Prostate gland (tissue), 2 donors: ENCODE data around the gene TET3.

Experiments used
- CTCF ChIP-seq, 4 experiments: fragments of 200-600 bp in 2 of 4; fragments of 450-650 bp in 2 of 4; sonication (generic) in 2 of 4; IDR thresholded peaks; 1 replicate in 3 of 4; 2 replicates in 1 of 4; pipeline ENCODE4 v1.5.1; 2016 to 2019; ENCODE audit warnings: antibody characterized with exemption in 4 of 4, mild to moderate bottlenecking in 2 of 4, moderate library complexity in 2 of 4
- POLR2A ChIP-seq: fragments of 450-650 bp; IDR thresholded peaks from one replicate; pipeline ENCODE4 v1.6.1; 2016; ENCODE audit warnings: antibody characterized with exemption, mild to moderate bottlenecking
- POLR2AphosphoS5 ChIP-seq: sonication (generic); formaldehyde crosslinking; IDR thresholded peaks from one replicate; pipeline ENCODE4 v1.6.1; 2017; ENCODE audit warnings: antibody characterized with exemption

- TF ChIP-seq CTCF (IDR thresholded peaks at IDR 0.05) (no peak), POLR2A (no peak), POLR2AphosphoS5 (no peak)
These were observed 24.2 kb downstream of the TET3 start for GRCh38 chr2:74008761-74009395.
